Right hindlimb (tissue), 1 donor: Measurements from ENCODE around the gene ADRM1.

Experiments used
- DNase-seq: peaks from one replicate; pipeline ENCODE4 v3.0.0-alpha.2; 2018

ADRM1 gene

DNA sequence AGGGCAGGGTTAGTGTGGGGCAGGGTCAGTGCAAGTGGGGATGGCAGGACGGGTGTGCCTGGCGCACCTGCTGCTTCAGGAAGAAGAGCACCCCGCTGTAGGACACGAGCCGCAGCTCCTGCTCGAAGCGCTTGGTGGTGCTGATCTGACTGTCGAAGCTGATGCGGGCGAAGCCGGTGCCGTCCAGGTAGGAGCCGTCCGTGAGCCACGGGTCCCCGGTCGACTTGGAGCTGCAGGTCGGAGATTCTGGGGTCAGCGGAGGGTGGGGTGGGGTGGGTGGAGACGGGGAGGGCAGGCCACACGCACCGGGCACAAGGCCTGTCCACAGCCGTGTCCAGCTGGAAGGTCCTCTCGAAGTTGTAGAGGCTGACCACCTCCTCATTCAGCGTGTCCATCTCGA lies 10.2 kb downstream of the ADRM1 start:
- no peak for DNase-seq

DNA sequence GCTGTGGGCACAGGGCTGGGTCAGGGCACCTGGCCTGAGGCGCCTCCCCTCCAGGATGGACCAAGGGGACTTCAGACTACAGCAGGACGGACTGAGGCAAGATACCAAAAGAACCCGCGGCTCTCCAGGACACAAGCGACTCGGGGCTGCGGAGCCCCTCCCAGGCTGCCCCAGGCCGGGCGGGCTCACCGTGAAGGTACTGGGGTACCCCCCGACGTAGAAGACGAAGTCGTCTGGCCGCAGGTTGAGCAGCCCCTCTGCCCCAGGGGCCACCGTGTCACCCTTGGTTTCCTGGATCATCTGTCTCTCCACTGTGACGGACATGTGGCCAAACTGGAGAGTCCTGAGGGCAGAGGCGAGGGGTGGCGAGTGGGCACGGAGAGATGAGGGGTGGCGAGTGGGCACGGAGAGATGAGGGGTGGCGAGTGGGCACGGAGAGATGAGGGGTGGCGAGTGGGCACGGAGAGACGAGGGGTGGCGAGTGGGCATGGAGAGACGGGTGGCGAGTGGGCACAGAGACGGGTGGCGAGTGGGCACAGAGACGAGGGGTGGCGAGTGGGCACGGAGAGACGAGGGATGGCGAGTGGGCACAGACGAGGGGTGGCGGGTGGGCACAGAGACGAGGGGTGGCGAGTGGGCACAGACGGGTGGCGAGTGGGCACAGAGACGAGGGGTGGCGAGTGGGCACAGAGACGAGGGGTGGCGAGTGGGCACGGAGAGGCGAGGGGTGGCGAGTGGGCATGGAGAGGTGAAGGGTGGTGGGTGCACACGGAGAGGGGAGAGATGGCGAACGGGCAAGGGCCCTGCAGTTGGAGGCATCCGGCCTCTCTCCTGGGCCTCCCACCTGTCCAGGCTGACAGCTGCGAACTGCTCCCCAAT lies 10.9 kb downstream of the ADRM1 start:
- DNase-seq: no peak

DNA sequence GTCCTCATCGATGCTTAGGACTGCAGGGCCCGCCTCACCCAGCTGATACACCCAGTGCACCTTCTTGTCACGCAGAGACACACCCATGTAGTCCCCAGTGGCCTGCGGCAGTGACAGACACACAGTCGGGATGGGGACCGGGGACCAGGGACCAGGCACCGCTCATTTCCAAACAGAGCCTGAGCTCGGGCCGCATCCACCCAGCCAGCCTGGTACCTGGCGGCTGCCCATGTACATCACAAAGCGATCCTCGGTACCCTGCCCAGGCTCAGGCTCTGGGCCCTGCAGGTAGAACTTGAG lies 11.5 kb downstream of the ADRM1 start:
- no peak for DNase-seq

DNA sequence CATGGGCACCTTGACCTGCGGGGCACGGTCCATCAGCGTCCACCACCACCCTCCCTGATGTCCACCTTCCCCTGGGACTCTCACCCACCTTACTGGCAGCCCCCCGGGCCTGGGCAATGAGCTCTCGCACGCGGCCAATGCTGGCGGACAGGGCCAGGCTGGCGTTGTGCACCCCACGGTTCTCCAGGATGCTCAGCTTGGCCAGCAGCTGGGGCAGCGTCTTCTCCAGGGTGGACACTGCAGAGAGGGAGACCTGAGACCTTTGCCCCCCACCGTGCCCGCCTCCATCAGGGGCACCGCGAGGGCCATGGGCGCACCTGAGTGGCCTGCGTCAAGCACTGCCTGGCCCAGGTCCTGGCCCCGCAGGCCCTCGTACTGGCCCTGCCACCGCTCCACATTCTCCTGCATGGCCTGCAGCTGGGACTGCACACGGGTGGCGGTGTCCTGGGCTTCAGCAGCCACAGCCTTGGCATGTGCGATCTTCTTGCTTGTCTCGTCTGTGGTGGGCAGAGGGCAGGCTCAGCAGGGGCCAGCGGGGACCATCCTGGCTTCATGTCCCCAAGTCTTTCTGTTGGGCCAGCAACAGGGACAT lies 12.0 kb downstream of the ADRM1 start:
- DNase-seq: no peak

DNA sequence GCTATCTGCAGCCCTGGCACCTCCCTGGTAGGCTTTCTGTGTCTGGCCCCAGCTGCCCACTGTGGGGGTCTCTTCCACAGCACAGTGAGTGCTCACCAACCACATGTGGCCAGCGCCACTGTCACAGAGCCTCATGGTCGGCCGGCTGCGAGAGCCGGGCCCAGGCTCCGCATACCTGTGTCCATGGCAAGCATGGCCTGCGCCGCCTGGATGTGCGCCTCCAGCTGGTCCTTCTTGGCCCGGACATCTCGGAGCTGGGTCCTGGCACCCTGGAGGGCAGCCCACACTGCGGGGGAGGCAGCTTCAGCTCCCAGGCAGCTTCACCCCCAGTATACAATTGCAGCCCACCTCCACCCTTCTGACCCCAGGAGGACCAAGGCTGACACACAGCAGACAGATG lies 13.0 kb downstream of the ADRM1 start:
- no peak for DNase-seq

DNA sequence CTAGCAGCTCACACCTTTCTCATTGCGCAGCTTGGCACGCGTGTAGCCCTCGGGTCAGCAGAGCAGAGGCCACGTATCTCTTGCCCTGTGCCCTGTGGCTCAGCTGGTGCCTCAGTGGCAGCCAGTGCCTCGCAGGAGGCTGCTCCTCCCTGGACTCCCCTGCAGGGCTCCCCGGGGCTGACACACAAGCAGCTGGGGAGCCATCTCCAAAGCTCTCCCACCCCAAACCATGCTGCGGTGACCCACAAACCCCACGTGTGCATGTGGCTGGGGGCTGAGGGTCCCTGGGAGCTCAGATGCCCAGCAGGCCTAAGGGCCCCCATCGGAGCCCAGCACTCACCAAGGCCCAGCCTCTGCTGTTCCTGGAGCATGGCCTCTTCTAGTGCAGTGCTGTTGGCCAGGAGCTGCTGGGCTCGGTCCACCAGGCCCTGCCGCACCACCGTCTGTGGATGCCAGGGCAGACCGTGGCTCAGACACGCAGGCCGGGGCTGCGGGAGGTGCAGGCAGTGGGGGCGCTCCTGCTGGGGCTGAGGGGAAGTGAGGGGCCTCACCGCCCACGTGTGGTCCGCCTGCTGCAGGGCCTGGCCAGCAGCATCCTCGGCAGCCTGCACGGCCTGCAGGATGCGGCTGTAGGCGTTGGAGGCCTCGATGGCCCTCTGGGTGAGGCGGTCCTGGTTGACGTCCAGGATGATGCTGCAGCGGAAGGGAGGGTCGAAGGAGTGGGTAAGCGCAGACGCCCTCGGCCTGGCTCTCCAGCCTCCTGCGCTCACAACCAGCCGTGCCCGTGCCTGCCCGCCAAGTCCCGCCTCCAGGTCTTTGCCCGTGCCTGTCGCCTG lies 13.8 kb downstream of the ADRM1 start:
- no peak for DNase-seq

DNA sequence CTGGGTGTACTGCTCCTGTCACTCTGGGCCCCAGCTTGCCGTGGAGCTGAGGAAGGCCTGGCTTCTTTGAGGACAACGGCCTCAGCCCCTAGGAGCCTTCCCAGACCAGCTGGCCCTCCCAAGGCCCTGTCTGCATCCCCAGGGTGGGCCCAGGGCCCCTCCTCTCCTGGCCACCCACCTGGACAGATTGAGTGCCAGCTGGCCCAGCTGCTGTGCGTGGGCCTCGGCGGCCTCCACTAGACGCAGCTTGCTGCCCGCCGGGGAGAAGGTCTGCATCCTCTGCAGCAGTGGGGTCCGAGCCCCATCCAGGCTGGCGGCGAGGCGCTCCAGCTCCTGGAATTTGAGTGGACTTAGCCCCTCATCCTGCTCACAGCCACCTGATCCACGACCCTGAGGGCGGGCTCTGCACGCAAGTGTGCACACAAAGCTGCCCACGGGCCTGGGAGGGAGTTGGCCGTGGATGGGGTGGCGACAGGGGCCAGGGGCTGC lies 14.4 kb downstream of the ADRM1 start:
- DNase-seq: no peak

DNA sequence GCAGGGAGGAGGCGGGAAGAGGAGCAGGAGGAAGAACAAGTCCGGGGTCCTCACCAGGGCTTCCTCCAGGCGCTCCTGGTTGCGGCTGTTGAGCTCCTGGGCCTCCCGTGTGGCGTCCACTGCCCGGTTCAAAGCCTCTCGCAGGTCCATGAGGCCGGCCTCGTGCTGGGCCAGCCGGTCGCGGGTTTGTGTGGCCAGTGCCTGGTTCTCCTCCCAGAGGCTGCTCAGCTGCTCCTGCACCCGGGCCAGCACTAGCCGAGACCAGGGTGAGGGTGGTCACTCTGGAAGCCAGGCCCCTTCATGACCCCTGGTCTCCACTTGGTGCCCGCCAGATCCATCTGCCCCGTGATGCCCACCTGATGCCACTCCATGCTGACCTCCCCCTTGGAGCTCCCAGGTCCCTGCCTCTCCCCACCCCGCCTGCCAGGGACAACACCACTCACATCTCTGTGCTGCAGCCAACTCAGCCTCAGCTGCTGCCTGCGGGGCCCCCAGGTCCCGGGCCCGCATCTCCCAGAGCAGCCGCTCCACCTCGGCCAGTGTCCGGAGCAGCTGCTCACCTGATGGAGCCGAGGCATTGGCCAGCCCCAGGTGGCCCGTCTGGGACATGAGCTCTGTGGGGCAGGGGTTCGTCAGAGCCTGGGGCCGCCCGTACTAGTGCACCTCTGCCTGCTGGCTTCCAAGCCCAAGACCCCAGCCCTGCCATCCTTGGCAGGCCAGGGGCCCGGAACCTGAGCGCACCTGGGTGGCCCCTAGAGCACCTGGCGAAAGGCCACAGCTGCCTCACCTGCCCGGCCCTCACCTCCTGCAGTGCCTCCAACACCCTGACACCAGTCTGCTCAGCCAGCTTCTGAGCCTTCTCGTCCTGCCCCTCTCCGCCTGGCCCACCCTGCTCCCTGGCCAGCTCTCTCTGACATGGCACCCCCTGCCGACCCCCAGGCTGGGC lies 15.9 kb downstream of the ADRM1 start:
- DNase-seq: no peak

DNA sequence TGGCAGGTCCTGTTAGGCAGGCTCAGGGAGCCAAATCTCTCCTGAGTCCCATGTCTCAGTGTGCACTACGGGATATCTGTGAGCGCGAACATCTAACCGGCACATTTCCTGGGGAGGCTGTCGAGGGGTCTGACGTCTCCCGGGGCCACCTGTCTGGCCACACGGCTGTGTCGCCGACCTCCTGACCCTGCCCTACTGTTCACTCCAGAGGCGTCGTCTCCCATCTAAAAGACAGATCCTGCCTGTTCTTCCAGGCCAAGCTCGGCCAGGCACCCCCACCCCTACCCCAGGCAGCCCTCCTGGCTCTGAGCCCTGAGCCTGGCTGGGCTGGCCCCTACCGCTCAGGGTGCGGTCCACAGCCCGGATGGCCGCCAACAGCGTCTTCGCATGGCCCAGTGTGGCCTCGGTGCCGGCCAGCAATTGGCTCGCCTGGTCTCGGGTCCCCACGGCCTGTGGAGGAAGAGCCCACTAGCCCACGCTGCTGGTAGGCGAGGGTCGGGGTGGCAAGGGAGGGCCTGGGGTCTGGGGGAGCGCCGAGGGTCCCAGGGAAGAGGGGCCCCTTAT lies 16.6 kb downstream of the ADRM1 start:
- no peak for DNase-seq

DNA sequence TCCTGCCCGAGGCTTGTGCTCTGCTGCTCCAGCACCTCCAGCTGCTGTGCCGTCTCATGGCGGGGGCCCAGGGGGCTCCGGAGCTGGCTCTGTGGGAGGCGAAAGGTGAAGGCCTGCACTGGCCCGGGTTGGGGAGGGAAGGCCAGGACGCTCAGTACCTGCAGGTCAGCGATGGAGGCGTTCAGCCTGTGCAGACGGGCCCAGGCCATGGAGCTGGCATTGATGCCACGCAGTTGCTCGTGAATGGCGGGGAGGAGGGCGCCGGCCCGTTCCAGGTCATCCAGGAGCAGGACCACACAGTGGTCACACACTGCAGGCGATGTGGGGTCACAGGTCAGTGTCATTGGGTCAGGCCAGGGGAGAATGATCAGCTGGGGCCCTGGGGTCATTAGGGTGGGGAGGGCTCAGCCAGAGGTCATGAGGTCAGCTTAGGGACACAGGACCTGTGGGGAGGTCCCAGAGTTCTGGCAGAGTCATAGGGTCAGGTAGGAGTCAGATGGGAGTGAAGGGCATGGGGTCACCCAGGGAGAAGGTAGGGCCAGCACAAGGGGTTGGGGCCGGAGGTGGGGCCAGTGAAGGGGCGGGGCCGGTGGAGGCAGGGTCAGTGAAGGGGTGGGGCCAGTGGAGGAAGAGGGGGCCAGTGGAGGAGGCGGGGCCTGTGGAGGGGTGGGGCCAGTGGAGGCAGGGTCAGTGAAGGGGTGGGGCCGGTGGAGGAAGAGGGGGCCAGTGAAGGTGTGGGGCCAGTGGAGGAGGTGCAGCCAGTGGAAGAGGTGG lies 18.0 kb downstream of the ADRM1 start:
- DNase-seq: no peak

DNA sequence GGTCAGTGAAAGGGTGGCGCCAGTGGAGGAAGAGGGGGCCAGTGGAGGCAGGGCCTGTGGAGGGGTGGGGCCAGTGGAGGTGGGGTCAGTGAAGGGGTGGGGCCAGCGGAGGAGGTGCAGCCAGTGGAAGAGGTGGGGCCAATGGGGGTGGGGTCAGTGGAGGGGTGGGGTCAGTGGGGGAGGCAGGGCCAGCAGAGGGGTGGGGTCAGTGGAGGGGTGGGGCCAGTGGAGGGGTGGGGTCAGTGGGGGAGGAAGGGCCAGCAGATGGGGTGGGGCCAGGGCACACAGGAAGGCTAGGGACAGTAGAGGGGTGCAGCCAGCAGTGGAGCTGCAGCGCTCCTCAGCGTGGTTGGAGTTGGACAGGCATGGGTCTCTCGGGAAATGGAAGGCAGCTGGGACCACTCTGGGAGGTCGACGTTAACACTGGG lies 18.7 kb downstream of the ADRM1 start:
- no peak for DNase-seq

DNA sequence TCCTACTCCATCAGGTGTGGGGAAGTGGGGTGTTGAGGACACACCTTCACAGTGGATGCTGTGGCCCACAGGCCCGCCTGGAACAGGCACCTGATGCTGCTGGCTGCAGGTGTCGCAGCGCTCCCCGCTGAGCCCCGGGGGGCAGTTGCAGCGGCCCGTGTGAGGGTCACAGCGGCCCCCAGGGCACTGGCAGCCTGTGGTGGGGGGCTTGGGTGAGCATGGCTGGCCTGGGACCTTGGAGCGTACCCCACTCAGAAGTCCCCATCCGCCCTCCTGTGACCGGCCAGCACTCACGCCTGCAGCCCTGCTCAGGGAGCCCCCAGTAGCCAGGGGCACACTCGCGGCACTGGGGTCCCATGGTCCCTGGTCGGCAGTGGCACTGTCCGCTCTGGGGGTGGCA lies 19.2 kb downstream of the ADRM1 start:
- no peak for DNase-seq

DNA sequence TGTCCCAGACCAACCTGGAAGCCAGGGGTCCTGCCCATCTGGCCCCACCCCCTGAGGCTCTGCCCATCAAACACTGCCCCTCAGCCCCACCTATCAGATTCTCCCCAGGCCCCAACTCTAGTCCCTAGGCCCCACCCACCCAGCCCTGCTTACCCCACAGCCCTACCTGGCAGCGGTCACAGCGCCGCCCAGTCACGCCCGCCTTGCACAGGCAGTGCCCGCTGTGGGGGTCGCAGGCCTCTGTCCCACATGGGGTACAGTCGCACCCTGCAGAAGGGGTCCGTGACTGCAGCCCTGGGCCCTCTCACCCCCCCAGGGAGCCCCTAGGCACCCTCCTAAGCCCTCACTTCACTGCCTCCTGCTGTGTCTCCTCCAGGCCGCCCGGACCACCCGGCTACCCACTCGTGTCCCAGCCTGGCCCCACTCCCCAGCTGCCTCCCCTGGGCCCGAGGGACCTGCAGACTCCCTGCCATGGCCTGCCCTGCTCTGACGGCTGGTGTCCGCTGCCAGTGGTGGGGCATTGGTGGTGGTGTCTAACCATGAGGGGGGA lies 19.8 kb downstream of the ADRM1 start:
- DNase-seq: no peak

DNA sequence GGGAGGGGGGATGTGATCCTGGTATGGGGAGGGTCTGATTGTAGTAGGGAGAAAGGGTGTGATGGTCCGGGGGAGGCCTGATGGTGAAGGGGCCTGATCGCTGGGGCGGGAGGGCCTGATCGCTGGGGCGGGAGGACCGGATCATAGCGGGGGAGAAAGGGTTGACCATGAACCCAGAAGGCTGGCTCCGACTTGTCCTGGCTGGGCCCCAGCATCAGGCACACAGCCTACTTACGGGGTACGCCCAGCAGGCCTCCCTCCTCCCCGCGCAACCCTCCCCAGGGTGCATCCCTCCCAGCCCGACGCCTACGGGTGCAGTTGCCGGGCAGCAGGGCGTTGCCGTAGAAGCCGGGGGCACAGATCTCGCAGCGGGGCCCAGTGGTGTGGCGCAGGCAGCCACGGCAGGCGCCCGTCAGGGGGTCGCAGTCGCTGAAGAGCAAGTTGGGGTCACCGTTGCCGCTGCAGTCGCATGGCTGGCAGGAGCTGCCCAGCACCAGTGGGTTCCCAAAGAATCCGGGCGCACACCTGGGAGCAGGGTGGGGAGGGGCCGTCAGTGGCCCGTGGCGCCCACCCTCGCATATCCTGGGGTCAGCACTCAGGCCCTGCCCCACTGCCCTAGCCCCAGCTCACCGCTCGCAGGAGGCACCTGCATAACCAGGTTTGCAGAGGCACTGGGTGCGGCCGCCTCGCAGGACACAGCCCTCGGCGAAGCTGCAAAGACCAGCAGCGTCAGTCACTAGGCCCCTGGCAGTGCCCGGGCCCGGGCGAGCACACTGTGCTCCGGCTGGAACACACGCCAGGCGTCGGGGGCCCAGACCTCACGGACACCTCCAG lies 20.6 kb downstream of the ADRM1 start:
- no peak for DNase-seq

DNA sequence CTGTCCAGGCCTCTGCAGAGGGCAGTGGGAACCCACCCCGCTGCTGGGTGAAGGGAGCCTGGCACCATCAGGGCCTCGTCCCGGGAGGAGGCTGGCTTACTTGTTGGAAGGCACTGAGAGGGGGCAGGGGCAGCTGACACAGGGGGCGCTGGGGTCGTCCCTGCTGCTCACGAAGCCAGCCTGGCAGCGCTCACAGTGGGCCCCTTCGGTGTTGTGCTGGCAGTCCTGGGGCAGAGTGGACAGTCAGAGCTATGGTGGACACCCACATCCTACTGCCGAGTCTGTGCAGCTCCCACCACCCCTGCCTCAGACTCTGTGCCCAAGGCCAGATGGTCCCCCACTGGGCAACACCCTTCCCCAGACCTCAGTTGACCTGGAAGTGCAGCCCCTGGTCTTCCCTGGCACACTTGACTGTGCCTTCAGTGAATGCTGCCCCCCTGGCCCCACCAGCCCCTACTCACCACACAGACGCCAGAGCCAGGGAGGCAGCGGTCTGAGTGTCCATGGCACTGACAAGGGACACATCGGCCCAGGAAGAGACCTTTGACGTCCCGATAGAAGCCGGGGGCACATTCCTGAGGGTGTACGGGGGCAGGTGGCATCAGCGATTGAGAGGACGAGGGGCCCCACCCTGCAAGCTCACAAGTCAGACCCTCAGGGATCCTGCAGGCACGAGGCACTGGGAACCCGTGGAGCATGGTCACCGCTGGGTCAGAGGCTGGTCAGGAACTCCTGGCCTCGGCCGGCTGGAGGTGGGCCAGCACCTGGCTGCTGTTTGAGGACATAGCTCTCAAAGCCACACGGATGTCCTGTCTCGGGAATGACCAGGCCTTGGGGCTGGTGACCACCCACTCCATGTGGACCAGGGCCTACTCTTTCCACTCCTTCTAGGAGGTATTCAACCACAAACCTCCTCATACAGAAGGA lies 21.4 kb downstream of the ADRM1 start:
- DNase-seq: no peak

DNA sequence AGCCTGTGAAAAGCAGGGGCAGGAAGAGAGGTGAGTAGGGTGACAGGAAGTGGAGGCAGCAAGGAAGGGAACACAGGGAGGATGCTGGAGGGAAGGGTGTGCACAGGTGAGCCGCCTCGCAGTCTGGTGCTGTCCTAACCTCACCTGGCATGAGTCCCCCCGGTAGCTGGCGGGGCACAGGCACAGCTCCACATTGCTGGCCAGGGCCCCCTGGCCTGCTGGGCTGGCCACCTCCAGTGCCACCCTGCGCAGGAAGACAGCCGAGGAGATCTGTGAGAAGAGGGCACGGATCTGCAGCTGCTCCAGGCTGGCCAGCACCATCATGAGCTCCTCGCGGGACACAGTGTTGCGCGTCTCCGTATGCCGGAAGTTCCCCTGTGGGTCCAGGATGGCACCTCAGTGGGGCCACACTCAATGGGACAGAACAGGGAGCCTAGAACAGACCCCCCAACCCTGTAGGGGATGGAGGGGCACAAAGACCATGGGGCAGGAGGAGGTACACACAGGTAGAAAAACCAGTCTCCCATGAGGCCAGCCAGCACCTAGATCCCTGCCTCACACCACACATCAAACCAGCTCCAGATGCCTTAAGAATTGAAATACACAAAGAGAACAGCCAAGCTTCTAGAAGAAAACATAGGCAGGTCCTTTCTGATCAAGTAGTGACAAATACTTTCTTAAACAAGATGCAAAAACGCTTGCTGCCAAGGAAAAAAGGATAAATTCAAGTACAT lies 22.5 kb downstream of the ADRM1 start:
- no peak for DNase-seq

DNA sequence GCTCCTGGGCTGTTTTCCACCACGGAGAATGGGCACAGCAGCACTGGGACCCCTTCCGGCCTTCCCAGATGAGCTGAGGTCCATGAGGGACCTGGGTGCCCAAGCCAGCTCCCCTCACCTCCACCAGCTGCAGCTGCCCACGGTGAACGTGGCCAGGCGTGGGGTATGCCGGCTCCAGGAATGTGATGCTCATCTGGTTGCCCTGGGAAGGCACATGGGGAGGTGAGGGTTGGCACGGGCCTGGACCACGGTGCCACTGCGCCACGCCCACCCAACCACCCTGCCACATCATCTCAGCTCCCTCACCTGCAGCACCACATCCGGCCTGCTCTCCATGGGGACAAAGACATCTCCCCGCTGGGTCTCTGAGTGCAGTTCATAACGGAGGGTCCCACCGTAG lies 23.8 kb downstream of the ADRM1 start:
- no peak for DNase-seq
